ENCODE results near the gene MYCBPAP. TPM values are rescaled to one million over a fixed set of nuclear protein-coding genes. Genes with fewer than 3 reads are reported as not detected.

The MYCBPAP gene
- total and polyA plus RNA-seq, 2 donors (not counting 1 experiment from before 2014, with no cell fraction given): 0.16 to 3.0 TPM

DNA sequence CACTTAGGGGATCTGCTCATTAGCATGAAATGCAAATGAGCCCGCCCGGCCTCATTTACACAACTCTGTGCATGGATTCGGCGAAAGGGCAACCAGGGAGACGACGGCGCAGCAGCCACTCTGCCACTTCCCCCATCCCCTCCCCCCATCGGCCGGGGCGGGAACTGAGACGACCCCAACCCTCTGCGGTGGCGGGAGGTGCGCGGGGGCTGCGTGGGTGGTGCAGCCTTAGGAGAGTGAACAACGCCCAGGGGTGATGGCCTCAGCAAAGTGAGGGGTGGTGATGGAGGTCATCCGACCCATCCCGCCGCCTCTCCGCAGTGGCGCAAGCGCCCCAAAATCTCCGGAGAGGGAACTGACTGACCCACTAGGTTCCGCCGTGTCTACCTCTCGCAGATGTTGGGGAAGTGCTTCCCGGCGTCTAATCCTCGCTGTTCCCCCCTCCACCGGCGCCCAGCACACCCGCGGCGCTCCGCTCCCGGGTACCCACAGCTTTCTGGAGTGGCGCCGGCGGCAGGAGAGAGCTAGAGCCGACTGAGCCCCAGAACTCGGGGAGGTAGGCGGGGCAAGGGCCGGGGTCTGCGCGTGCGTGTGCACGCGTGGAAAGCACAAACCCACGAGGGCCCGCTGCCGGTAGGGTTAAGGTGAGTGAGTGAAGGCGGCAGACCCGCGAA lies 50.8 kb downstream of the MYCBPAP start:
- H4K20me1 ChIP-seq (ENCODE audit: control insufficient read depth, extremely low read depth, insufficient read depth, low read length): no peaks in the 10 kb centered on the region
- H3K4me3 ChIP-seq (replicated peaks in 1 of 4; ENCODE audit: control extremely low read depth in 1 of 4, insufficient read depth in 1 of 4, low read depth in 3 of 4, low read length in 4 of 4): peak overlapping the region in 1 of 4 experiments; percentile 60
- H3K4me1 ChIP-seq (ENCODE audit: control insufficient read depth, extremely low read depth, insufficient read depth, low read length): peaks cover 8% of the 10 kb centered on the region
- H3K36me3 ChIP-seq (ENCODE audit: control insufficient read depth, insufficient read depth, low read length): peaks cover 2% of the 10 kb centered on the region
- H3K9ac ChIP-seq (ENCODE audit: insufficient read depth, low read length): no peak overlapping the region
- no peak overlapping the region for H3K4me2 ChIP-seq (ENCODE audit: extremely low read depth, insufficient read depth, low read length)
- TF ChIP-seq, protein P1, sequence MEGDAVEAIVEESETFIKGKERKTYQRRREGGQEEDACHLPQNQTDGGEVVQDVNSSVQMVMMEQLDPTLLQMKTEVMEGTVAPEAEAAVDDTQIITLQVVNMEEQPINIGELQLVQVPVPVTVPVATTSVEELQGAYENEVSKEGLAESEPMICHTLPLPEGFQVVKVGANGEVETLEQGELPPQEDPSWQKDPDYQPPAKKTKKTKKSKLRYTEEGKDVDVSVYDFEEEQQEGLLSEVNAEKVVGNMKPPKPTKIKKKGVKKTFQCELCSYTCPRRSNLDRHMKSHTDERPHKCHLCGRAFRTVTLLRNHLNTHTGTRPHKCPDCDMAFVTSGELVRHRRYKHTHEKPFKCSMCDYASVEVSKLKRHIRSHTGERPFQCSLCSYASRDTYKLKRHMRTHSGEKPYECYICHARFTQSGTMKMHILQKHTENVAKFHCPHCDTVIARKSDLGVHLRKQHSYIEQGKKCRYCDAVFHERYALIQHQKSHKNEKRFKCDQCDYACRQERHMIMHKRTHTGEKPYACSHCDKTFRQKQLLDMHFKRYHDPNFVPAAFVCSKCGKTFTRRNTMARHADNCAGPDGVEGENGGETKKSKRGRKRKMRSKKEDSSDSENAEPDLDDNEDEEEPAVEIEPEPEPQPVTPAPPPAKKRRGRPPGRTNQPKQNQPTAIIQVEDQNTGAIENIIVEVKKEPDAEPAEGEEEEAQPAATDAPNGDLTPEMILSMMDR (conservative IDR thresholded peaks at IDR 0.05 in 1 of 2, IDR thresholded peaks at IDR 0.05 in 1 of 2; ENCODE audit: low read depth in 1 of 2, low read length in 2 of 2): no peak
- TF ChIP-seq EZH2 (IDR thresholded peaks at IDR 0.05; ENCODE audit: low read length, missing control alignments): peak; percentile 86
- no peak overlapping the region for H3K27ac ChIP-seq (ENCODE audit: insufficient read depth, low read length)
- no peaks in the 10 kb centered on the region for H3K9me3 ChIP-seq (ENCODE audit: control insufficient read depth, insufficient read depth, low read depth, low read length)
- no peak overlapping the region for H2AFZ ChIP-seq (ENCODE audit: low read length)
- H3K27me3 ChIP-seq (ENCODE audit: control insufficient read depth, insufficient read depth, low read length): peaks cover 45% of the 10 kb centered on the region
- no peak for DNase-seq (ENCODE audit: low read depth in 2 of 2)
- H3K79me2 ChIP-seq (ENCODE audit: control insufficient read depth, insufficient read depth, low read length): no peaks in the 10 kb centered on the region

- no peak overlapping the region for H2AFZ ChIP-seq (ENCODE audit: low read length)
- peaks cover 2% of the 10 kb centered on the region for H3K36me3 ChIP-seq (ENCODE audit: control insufficient read depth, insufficient read depth, low read length)
- no peaks in the 10 kb centered on the region for H3K9me3 ChIP-seq (ENCODE audit: control insufficient read depth, insufficient read depth, low read depth, low read length)
- H3K4me3 ChIP-seq (replicated peaks in 1 of 4; ENCODE audit: control extremely low read depth in 1 of 4, insufficient read depth in 1 of 4, low read depth in 3 of 4, low read length in 4 of 4): peak overlapping the region; percentile 31 to 60 (median 40)
- peak; percentile 31 to 44 for DNase-seq (ENCODE audit: low read depth in 2 of 2)
- no peak overlapping the region for H3K9ac ChIP-seq (ENCODE audit: insufficient read depth, low read length)
- peaks cover 11% of the 10 kb centered on the region for H3K4me1 ChIP-seq (ENCODE audit: control insufficient read depth, extremely low read depth, insufficient read depth, low read length)
- TF ChIP-seq EZH2 (IDR thresholded peaks at IDR 0.05; ENCODE audit: low read length, missing control alignments): peak; percentile 67
- TF ChIP-seq, protein P1 (conservative IDR thresholded peaks at IDR 0.05 in 1 of 2, IDR thresholded peaks at IDR 0.05 in 1 of 2; ENCODE audit: low read depth in 1 of 2, low read length in 2 of 2): no peak
- H4K20me1 ChIP-seq (ENCODE audit: control insufficient read depth, extremely low read depth, insufficient read depth, low read length): no peaks in the 10 kb centered on the region
- no peak overlapping the region for H3K27ac ChIP-seq (ENCODE audit: insufficient read depth, low read length)
- peaks cover 45% of the 10 kb centered on the region for H3K27me3 ChIP-seq (ENCODE audit: control insufficient read depth, insufficient read depth, low read length)
- no peaks in the 10 kb centered on the region for H3K79me2 ChIP-seq (ENCODE audit: control insufficient read depth, insufficient read depth, low read length)
- H3K4me2 ChIP-seq (ENCODE audit: extremely low read depth, insufficient read depth, low read length): peak overlapping the region; percentile 81
Observed at GRCh38 chr17:50559674-50560184, 51.5 kb downstream of the MYCBPAP start.

DNA sequence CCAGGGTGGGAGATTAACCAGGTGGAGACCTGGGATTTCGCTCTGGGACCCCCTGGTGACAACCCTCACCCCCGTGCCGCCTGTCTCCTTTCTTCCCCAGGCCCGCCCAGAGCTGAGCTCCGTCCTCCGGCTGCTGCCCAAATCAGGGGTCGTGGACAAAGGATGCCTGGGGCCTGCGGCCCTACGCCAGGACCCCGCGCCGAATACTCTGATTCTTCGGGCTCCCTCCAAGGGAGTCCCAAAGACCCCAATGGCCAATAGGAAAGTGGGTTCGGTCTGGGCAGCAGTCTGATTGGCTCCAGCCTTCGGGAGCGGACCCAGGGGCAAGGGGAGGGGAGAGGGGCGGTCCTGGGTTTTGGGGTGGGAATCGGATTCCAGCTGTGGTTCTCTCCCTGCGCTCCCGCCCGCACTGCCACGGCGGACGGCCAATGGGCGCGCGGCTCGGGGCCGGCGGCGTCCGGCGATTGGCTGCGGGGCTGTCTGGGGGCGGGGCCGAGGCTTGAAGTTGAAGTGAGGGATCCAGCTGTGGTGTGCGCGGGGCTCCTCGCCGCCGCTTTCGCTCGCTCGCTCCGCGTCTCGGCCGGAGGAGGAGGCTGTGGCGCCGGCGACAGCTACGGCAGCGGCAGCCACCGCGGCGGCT lies 52.1 kb downstream of the MYCBPAP start, which contains the start of gene CACNA1G:
CACNA1G (plus strand) TSS at position 531 of the 640 bp plus-strand sequence. CDS start 745 bp downstream, outside the sequence.
- Histone ChIP-seq H3K4me2 (ENCODE audit: extremely low read depth, insufficient read depth, low read length) (peak within 1 kb of the TSS; percentile 81), H4K20me1 (ENCODE audit: control insufficient read depth, extremely low read depth, insufficient read depth, low read length) (no peaks in the 10 kb centered on the region), H3K4me3 (replicated peaks in 1 of 4; ENCODE audit: control extremely low read depth in 1 of 4, insufficient read depth in 1 of 4, low read depth in 3 of 4, low read length in 4 of 4) (peak within 1 kb of the TSS; percentile 31 to 60 (median 40)), H3K79me2 (ENCODE audit: control insufficient read depth, insufficient read depth, low read length) (no peaks in the 10 kb centered on the region), H3K36me3 (ENCODE audit: control insufficient read depth, insufficient read depth, low read length) (peaks cover 2% of the 10 kb centered on the region), H2AFZ (ENCODE audit: low read length) (no peak within 1 kb of the TSS), H3K9me3 (ENCODE audit: control insufficient read depth, insufficient read depth, low read depth, low read length) (no peaks in the 10 kb centered on the region), H3K27me3 (ENCODE audit: control insufficient read depth, insufficient read depth, low read length) (peaks cover 45% of the 10 kb centered on the region), H3K4me1 (ENCODE audit: control insufficient read depth, extremely low read depth, insufficient read depth, low read length) (peaks cover 14% of the 10 kb centered on the region), H3K27ac (ENCODE audit: insufficient read depth, low read length) (no peak within 1 kb of the TSS), H3K9ac (ENCODE audit: insufficient read depth, low read length) (peak within 1 kb of the TSS; percentile 4)
- no peak for TF ChIP-seq EZH2 (IDR thresholded peaks at IDR 0.05; ENCODE audit: low read length, missing control alignments)
- TF ChIP-seq, protein P1 (conservative IDR thresholded peaks at IDR 0.05 in 1 of 2, IDR thresholded peaks at IDR 0.05 in 1 of 2; ENCODE audit: low read depth in 1 of 2, low read length in 2 of 2): no peak
- DNase-seq (ENCODE audit: low read depth in 2 of 2): peak; percentile 70 to 79
